NB4 (cell line): ENCODE measurements around the gene ZNF831.

Source experiments
- DNase-seq: peaks from one replicate; pipeline ENCODE4 v3.0.0; 2010; ENCODE audit warnings: low read depth
- H3K4me3 ChIP-seq: one replicate; pipeline ENCODE4 v1.5.1; 2011; ENCODE audit warnings: mild to moderate bottlenecking, low read depth, low read length, moderate library complexity
- CTCF ChIP-seq: IDR thresholded peaks from one replicate; pipeline ENCODE4 v1.5.1; 2012; ENCODE audit warnings: low read depth, low read length
- MAX ChIP-seq: IDR thresholded peaks from 2 replicates; pipeline ENCODE4 v1.6.1; 2011; ENCODE audit warnings: low read depth, low read length
- MYC ChIP-seq: IDR thresholded peaks from 2 replicates; pipeline ENCODE4 v1.6.1; 2011; ENCODE audit warnings: low read depth, low read length
- POLR2A ChIP-seq: IDR thresholded peaks from 2 replicates; pipeline ENCODE4 v1.6.1; 2011; ENCODE audit warnings: mild to moderate bottlenecking; ENCODE audit not compliant: insufficient read length; ENCODE audit errors: extremely low read depth

The ZNF831 gene

DNA sequence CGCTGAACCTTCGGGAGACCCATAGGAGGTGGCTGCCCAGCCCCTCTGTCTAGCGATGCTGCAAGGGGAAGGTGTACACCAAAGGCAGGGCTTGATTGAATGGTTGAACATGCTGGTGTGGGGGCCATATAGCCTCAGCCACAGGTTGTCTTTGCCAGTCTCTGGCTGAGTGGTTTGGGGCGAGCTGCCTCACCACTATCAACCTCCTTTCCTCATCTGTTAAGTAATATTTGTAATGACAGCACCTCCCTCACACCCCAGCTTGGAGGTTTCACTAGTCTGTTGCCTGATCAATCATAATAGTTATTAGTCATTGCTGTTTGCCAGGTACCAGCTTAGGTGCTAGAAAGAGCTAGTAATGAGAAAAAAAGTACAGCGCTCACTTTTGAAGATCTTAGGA, 11.8 kb upstream of the ZNF831 start:
- TF ChIP-seq POLR2A (no peak), CTCF (no peak), MYC (no peak), MAX (no peak)
- DNase-seq, result no peak
- no peak overlapping the region for H3K4me3 ChIP-seq

GRCh38 chr20:59152559-59153354, 10.9 kb upstream of the ZNF831 start:
- H3K4me3 ChIP-seq, result no peak overlapping the region
- DNase-seq, result no peak
- TF ChIP-seq POLR2A (no peak), MAX (no peak), MYC (no peak)

- no peak overlapping the region for H3K4me3 ChIP-seq
- TF ChIP-seq MYC, result no peak
- no peak for TF ChIP-seq CTCF
- TF ChIP-seq POLR2A, result no peak
- no peak for TF ChIP-seq MAX
- no peak for DNase-seq
Measured at GRCh38 chr20:59153355-59153681, 10.3 kb upstream of the ZNF831 start.

GRCh38 chr20:59153832-59154231, 9.8 kb upstream of the ZNF831 start:
- no peak overlapping the region for H3K4me3 ChIP-seq
- TF ChIP-seq CTCF (no peak), MAX (no peak), MYC (no peak), POLR2A (no peak)
- no peak for DNase-seq

GRCh38 chr20:59154317-59155013, 9.2 kb upstream of the ZNF831 start:
- no peak overlapping the region for H3K4me3 ChIP-seq
- no peak for TF ChIP-seq MAX
- TF ChIP-seq MYC, result no peak
- no peak for DNase-seq

DNA sequence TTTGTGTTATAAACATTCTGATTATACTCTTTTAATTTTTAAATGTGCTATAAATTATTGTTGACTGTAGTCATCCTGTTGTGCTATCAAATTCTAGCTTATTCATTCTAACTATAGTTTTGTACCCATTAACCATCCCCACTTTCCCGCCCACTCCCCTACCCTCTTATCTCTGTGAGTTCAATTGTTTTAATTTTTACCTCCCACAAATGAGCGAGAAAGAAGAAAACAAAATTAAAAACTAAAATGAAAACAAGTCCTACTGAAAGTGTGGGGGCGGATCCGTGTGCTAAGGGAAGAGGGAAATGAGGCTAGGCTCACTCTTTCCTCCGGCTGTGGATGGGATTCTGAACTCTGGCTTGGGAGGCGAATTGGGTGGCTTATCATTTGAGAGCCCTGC, 6.6 kb upstream of the ZNF831 start:
- no peak for TF ChIP-seq CTCF
- TF ChIP-seq MYC, result no peak
- TF ChIP-seq POLR2A, result no peak
- no peak for TF ChIP-seq MAX
- no peak for DNase-seq
- H3K4me3 ChIP-seq, result no peak overlapping the region
